HEK293 (cell line): ENCODE measurements around the gene YBX3.

Source experiments
- CTCF ChIA-PET: fragments of 350-600 bp; formaldehyde crosslinking; extraction: SDS; loops from one replicate; lab custom pipeline; 2021; ENCODE audit warnings: antibody characterized with exemption; lab: Yijun Ruan, JAX
- POLR2A ChIA-PET: fragments of 300-600 bp; formaldehyde crosslinking; extraction: SDS; loops from one replicate; lab custom pipeline; 2020; ENCODE audit warnings: antibody characterized with exemption, inconsistent platforms; lab: Yijun Ruan, JAX
- H3K27ac ChIP-seq: fragments of 200-500 bp; sonication (Bioruptor generic); 2 replicates; pipeline ENCODE4 v1.5.1; 2014; ENCODE audit warnings: low read depth, low read length, control low read depth, inconsistent platforms; ENCODE audit errors: extremely low read depth
- H3K36me3 ChIP-seq, 2 experiments: fragments of 200-500 bp in 1 of 2; sonication (Bioruptor generic) in 1 of 2; 1 replicate in 1 of 2; 2 replicates in 1 of 2; pipeline ENCODE4 v1.5.1; 2014 to 2017; ENCODE audit warnings: inconsistent platforms in 2 of 2, low read length in 2 of 2; ENCODE audit not compliant: control insufficient read depth in 2 of 2, insufficient read depth in 1 of 2
- H3K4me1 ChIP-seq: fragments of 200-500 bp; sonication (Bioruptor generic); 2 replicates; pipeline ENCODE4 v1.5.1; 2014; ENCODE audit warnings: mild to moderate bottlenecking, low read length, inconsistent platforms; ENCODE audit not compliant: control insufficient read depth, insufficient read depth
- H3K4me3 ChIP-seq: 2 replicates; pipeline ENCODE4 v1.5.1; 2011; ENCODE audit warnings: low read depth, mild to moderate bottlenecking, control low read depth, low read length, moderate library complexity
- H3K9me3 ChIP-seq: fragments of 200-500 bp; sonication (Bioruptor generic); 2 replicates; pipeline ENCODE4 v1.5.1; 2014; ENCODE audit warnings: low read depth, low read length, inconsistent platforms; ENCODE audit not compliant: control insufficient read depth, insufficient read depth
- BCL11A ChIP-seq: fragments of 450-650 bp; formaldehyde crosslinking; IDR thresholded peaks from 2 replicates; pipeline ENCODE4 v1.5.1; 2016; ENCODE audit warnings: low read depth, missing biosample characterization, missing genetic modification characterization
- GFI1B ChIP-seq: fragments of 450-650 bp; formaldehyde crosslinking; IDR thresholded peaks from 2 replicates; pipeline ENCODE4 v1.5.1; 2016; ENCODE audit warnings: missing biosample characterization, missing genetic modification characterization
- KLF10 ChIP-seq: fragments of 450-650 bp; IDR thresholded peaks from 2 replicates; pipeline ENCODE4 v1.5.1; 2018; ENCODE audit warnings: missing biosample characterization, mild to moderate bottlenecking, missing genetic modification characterization
- KLF7 ChIP-seq: fragments of 450-650 bp; formaldehyde crosslinking; IDR thresholded peaks from 2 replicates; pipeline ENCODE4 v1.5.1; 2016; ENCODE audit warnings: missing biosample characterization, missing genetic modification characterization, borderline replicate concordance
- PRDM1 ChIP-seq: fragments of 450-650 bp; formaldehyde crosslinking; IDR thresholded peaks from 2 replicates; pipeline ENCODE4; 2016; ENCODE audit warnings: missing biosample characterization, missing genetic modification characterization
- ZBTB1 ChIP-seq: fragments of 450-650 bp; formaldehyde crosslinking; IDR thresholded peaks from 2 replicates; pipeline ENCODE4 v1.5.1; 2016; ENCODE audit warnings: missing biosample characterization, missing genetic modification characterization
- ZNF138 ChIP-seq: fragments of 450-650 bp; formaldehyde crosslinking; IDR thresholded peaks from 2 replicates; pipeline ENCODE4 v1.5.1; 2016; ENCODE audit warnings: missing biosample characterization, missing genetic modification characterization, borderline replicate concordance
- ZNF2 ChIP-seq: fragments of 450-650 bp; formaldehyde crosslinking; IDR thresholded peaks from 2 replicates; pipeline ENCODE4 v1.5.1; 2016; ENCODE audit warnings: missing biosample characterization, missing genetic modification characterization
- ZNF266 ChIP-seq: fragments of 450-650 bp; formaldehyde crosslinking; IDR thresholded peaks from 2 replicates; pipeline ENCODE4 v1.5.1; 2016; ENCODE audit warnings: missing biosample characterization, missing genetic modification characterization, low read depth
- ZNF341 ChIP-seq: fragments of 450-650 bp; formaldehyde crosslinking; IDR thresholded peaks from 2 replicates; pipeline ENCODE4; 2016; ENCODE audit warnings: low read depth, missing biosample characterization, missing genetic modification characterization
- ZNF48 ChIP-seq: fragments of 450-650 bp; formaldehyde crosslinking; IDR thresholded peaks from 2 replicates; pipeline ENCODE4 v1.5.1; 2016; ENCODE audit warnings: missing biosample characterization, missing genetic modification characterization
- ZNF501 ChIP-seq: fragments of 450-650 bp; formaldehyde crosslinking; IDR thresholded peaks from 2 replicates; pipeline ENCODE4 v1.5.1; 2016; ENCODE audit warnings: missing biosample characterization, missing genetic modification characterization
- ZNF529 ChIP-seq: fragments of 450-650 bp; formaldehyde crosslinking; IDR thresholded peaks from 2 replicates; pipeline ENCODE4 v1.5.1; 2017; ENCODE audit warnings: missing genetic modification characterization, missing biosample characterization; ENCODE audit not compliant: insufficient replicate concordance
- ZNF596 ChIP-seq: fragments of 450-650 bp; IDR thresholded peaks from 2 replicates; pipeline ENCODE4 v1.5.0; 2018; ENCODE audit warnings: missing biosample characterization, mild to moderate bottlenecking, missing genetic modification characterization, moderate library complexity
- ZNF692 ChIP-seq: fragments of 450-650 bp; formaldehyde crosslinking; IDR thresholded peaks from 2 replicates; pipeline ENCODE4 v1.5.1; 2016; ENCODE audit warnings: missing biosample characterization, missing genetic modification characterization
- ZNF76 ChIP-seq: fragments of 450-650 bp; formaldehyde crosslinking; IDR thresholded peaks from 2 replicates; pipeline ENCODE4; 2016; ENCODE audit warnings: low read depth, missing biosample characterization, missing genetic modification characterization, borderline replicate concordance
- ZNF776 ChIP-seq: fragments of 450-650 bp; formaldehyde crosslinking; IDR thresholded peaks from 2 replicates; pipeline ENCODE4 v1.5.0; 2017; ENCODE audit warnings: missing biosample characterization, missing genetic modification characterization, borderline replicate concordance
- TF ChIP-seq, protein P1 (sequence below): fragments of 450-650 bp; formaldehyde crosslinking; conservative IDR thresholded peaks from 2 replicates; pipeline ENCODE4 v1.5.1; 2016; ENCODE audit warnings: low read depth, missing biosample characterization, missing genetic modification characterization
- TF ChIP-seq, protein P2 (sequence below): fragments of 450-650 bp; formaldehyde crosslinking; IDR thresholded peaks from 2 replicates; pipeline ENCODE4 v1.5.0; 2017; ENCODE audit warnings: missing biosample characterization, missing genetic modification characterization, borderline replicate concordance
- TF ChIP-seq, protein P3 (sequence below): fragments of 450-650 bp; formaldehyde crosslinking; IDR thresholded peaks from 2 replicates; pipeline ENCODE4 v1.5.1; 2017; ENCODE audit warnings: missing biosample characterization, missing genetic modification characterization
- TF ChIP-seq, protein P4 (sequence below): fragments of 450-650 bp; formaldehyde crosslinking; IDR thresholded peaks from 2 replicates; pipeline ENCODE4 v1.5.1; 2016; ENCODE audit warnings: missing biosample characterization, missing genetic modification characterization
- TF ChIP-seq, protein P5 (sequence below): fragments of 450-650 bp; formaldehyde crosslinking; IDR thresholded peaks from 2 replicates; pipeline ENCODE4 v1.5.1; 2016; ENCODE audit warnings: missing biosample characterization, missing genetic modification characterization, low read depth

The YBX3 gene

DNA sequence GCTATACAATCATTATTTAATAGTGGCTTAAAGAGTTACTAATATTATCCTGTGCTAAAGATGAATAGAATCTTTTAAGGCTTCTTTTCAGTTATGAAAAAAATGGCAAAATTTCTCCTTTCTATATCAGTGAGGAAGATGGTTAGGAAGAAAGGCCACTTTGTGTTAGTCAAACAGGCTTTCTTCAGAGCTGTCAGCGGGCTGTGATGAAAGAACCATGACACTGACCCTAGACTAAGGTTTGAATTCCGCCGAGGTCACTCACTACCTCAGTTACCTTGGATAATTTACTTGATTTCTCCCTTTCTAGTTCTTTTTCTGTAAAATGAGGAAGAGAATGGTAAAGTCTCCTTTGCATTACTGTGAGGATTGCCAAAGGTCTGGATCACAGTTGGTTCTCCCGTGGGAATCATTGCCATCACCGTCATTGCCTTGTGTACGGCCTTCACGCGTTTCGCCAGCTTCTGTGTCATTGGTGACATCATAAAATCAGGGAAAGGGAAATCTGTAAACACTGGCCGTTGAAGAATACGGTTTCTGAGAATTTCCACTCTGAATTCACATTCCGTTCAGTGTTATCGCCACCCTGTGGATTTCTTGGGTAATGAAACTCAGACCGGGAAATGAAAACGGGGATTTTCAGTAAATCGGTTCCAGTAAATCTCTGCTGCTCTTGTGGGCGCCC is 26.7 kb upstream of the YBX3 start:
- Histone ChIP-seq H3K4me3 (no peak overlapping the region; the same call in 1 of the 2 replicates), H3K4me1 (no peaks in the 10 kb centered on the region), H3K36me3 (no peaks in the 10 kb centered on the region), H3K9me3 (no peaks in the 10 kb centered on the region; the same call in 1 of the 2 replicates), H3K27ac (no peak overlapping the region)
- POLR2A ChIA-PET, result interaction anchor here (1.2 kb wide), 1 partner anchor 422 kb away, joined by 3 read pairs; the partner anchor contains the start of gene SMIM10L1
- CTCF ChIA-PET, result interaction anchor here (0.6 to 3.0 kb wide), 47 partner anchors 9 to 739 kb away, joined by 3 to 21 read pairs (median 4); partner anchors contain the start of genes SMIM10L1 and YBX3
- no peak; the same call in 1 of the 2 replicates for TF ChIP-seq ZNF341 (tag by site-specific recombination)
- TF ChIP-seq ZBTB1 (tag by site-specific recombination), result no peak
- no peak for TF ChIP-seq BCL11A
- TF ChIP-seq ZNF692 (tag by site-specific recombination), result peak; percentile 81
- TF ChIP-seq GFI1B, result peak; percentile 99
- no peak for TF ChIP-seq KLF10 (tag by site-specific recombination)
- TF ChIP-seq ZNF48 (tag by site-specific recombination), result no peak
- TF ChIP-seq ZNF501, result peak; percentile 60; the same call in 1 of the 2 replicates
- no peak for TF ChIP-seq ZNF529
- TF ChIP-seq ZNF76 (tag by site-specific recombination), result peak; percentile 38; the same call in 1 of the 2 replicates
- TF ChIP-seq ZNF266 (tag by site-specific recombination), result no peak
- TF ChIP-seq, protein P1, sequence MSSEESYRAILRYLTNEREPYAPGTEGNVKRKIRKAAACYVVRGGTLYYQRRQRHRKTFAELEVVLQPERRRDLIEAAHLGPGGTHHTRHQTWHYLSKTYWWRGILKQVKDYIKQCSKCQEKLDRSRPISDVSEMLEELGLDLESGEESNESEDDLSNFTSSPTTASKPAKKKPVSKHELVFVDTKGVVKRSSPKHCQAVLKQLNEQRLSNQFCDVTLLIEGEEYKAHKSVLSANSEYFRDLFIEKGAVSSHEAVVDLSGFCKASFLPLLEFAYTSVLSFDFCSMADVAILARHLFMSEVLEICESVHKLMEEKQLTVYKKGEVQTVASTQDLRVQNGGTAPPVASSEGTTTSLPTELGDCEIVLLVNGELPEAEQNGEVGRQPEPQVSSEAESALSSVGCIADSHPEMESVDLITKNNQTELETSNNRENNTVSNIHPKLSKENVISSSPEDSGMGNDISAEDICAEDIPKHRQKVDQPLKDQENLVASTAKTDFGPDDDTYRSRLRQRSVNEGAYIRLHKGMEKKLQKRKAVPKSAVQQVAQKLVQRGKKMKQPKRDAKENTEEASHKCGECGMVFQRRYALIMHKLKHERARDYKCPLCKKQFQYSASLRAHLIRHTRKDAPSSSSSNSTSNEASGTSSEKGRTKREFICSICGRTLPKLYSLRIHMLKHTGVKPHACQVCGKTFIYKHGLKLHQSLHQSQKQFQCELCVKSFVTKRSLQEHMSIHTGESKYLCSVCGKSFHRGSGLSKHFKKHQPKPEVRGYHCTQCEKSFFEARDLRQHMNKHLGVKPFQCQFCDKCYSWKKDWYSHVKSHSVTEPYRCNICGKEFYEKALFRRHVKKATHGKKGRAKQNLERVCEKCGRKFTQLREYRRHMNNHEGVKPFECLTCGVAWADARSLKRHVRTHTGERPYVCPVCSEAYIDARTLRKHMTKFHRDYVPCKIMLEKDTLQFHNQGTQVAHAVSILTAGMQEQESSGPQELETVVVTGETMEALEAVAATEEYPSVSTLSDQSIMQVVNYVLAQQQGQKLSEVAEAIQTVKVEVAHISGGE (tag by site-specific recombination), result no peak
- peak; percentile 69; the same call in 1 of the 2 replicates for TF ChIP-seq ZNF2 (tag by site-specific recombination)
- no peak for TF ChIP-seq ZNF596 (tag by site-specific recombination)
- TF ChIP-seq, protein P2, sequence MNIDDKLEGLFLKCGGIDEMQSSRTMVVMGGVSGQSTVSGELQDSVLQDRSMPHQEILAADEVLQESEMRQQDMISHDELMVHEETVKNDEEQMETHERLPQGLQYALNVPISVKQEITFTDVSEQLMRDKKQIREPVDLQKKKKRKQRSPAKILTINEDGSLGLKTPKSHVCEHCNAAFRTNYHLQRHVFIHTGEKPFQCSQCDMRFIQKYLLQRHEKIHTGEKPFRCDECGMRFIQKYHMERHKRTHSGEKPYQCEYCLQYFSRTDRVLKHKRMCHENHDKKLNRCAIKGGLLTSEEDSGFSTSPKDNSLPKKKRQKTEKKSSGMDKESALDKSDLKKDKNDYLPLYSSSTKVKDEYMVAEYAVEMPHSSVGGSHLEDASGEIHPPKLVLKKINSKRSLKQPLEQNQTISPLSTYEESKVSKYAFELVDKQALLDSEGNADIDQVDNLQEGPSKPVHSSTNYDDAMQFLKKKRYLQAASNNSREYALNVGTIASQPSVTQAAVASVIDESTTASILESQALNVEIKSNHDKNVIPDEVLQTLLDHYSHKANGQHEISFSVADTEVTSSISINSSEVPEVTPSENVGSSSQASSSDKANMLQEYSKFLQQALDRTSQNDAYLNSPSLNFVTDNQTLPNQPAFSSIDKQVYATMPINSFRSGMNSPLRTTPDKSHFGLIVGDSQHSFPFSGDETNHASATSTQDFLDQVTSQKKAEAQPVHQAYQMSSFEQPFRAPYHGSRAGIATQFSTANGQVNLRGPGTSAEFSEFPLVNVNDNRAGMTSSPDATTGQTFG, result no peak
- TF ChIP-seq, protein P3, sequence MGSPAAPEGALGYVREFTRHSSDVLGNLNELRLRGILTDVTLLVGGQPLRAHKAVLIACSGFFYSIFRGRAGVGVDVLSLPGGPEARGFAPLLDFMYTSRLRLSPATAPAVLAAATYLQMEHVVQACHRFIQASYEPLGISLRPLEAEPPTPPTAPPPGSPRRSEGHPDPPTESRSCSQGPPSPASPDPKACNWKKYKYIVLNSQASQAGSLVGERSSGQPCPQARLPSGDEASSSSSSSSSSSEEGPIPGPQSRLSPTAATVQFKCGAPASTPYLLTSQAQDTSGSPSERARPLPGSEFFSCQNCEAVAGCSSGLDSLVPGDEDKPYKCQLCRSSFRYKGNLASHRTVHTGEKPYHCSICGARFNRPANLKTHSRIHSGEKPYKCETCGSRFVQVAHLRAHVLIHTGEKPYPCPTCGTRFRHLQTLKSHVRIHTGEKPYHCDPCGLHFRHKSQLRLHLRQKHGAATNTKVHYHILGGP (tag by site-specific recombination), result no peak
- TF ChIP-seq KLF7 (tag by site-specific recombination), result no peak
- no peak for TF ChIP-seq ZNF776 (tag by site-specific recombination)
- TF ChIP-seq, protein P4, sequence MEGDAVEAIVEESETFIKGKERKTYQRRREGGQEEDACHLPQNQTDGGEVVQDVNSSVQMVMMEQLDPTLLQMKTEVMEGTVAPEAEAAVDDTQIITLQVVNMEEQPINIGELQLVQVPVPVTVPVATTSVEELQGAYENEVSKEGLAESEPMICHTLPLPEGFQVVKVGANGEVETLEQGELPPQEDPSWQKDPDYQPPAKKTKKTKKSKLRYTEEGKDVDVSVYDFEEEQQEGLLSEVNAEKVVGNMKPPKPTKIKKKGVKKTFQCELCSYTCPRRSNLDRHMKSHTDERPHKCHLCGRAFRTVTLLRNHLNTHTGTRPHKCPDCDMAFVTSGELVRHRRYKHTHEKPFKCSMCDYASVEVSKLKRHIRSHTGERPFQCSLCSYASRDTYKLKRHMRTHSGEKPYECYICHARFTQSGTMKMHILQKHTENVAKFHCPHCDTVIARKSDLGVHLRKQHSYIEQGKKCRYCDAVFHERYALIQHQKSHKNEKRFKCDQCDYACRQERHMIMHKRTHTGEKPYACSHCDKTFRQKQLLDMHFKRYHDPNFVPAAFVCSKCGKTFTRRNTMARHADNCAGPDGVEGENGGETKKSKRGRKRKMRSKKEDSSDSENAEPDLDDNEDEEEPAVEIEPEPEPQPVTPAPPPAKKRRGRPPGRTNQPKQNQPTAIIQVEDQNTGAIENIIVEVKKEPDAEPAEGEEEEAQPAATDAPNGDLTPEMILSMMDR, result peak; percentile 89
- TF ChIP-seq PRDM1, result peak; percentile 92
- TF ChIP-seq ZNF138 (tag by site-specific recombination), result no peak
- TF ChIP-seq, protein P5, sequence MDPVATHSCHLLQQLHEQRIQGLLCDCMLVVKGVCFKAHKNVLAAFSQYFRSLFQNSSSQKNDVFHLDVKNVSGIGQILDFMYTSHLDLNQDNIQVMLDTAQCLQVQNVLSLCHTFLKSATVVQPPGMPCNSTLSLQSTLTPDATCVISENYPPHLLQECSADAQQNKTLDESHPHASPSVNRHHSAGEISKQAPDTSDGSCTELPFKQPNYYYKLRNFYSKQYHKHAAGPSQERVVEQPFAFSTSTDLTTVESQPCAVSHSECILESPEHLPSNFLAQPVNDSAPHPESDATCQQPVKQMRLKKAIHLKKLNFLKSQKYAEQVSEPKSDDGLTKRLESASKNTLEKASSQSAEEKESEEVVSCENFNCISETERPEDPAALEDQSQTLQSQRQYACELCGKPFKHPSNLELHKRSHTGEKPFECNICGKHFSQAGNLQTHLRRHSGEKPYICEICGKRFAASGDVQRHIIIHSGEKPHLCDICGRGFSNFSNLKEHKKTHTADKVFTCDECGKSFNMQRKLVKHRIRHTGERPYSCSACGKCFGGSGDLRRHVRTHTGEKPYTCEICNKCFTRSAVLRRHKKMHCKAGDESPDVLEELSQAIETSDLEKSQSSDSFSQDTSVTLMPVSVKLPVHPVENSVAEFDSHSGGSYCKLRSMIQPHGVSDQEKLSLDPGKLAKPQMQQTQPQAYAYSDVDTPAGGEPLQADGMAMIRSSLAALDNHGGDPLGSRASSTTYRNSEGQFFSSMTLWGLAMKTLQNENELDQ, result no peak
